Measurements from ENCODE around the gene GRIA1. TPM values are rescaled to one million over a fixed set of nuclear protein-coding genes. Genes with fewer than 3 reads are reported as not detected.
"Not testable (repeated sequence)": the region's sequence is repeated elsewhere in the genome, so short reads cannot be mapped to it uniquely, and the experiment has no call there.

GRIA1 gene
- polyA plus RNA-seq, 4 donors: 0.03 to 0.04 TPM; not detected in 2

- not testable (repeated sequence) for H3K36me3 ChIP-seq (ENCODE audit: control insufficient read depth in 3 of 3, insufficient read depth in 2 of 3, low read depth in 1 of 3, low read length in 3 of 3); H3K4me1 ChIP-seq (ENCODE audit: control insufficient read depth in 3 of 3, insufficient read depth in 2 of 3, low read depth in 1 of 3, low read length in 2 of 3); H3K9me3 ChIP-seq (ENCODE audit: control insufficient read depth in 2 of 2, insufficient read depth in 1 of 2, low read depth in 1 of 2, low read length in 1 of 2); DNase-seq; FAIRE-seq; H3K4me3 ChIP-seq (ENCODE audit: low read depth in 1 of 3, low read length in 3 of 3); H3K27ac ChIP-seq (ENCODE audit: low read depth in 1 of 3, low read length in 2 of 3); H3K27me3 ChIP-seq (ENCODE audit: control insufficient read depth in 3 of 3, insufficient read depth in 3 of 3, low read length in 3 of 3)
- 70 to 81% (median 79%) methylated on average over 6 of the region's 6 CpGs for WGBS, 3 donors
Measured at GRCh38 chr5:153849303-153850113, 359.0 kb downstream of the GRIA1 start.

- Histone ChIP-seq H3K4me3 (ENCODE audit: low read depth in 1 of 3, low read length in 3 of 3) (no peak overlapping the region), H3K27ac (ENCODE audit: low read depth in 1 of 3, low read length in 2 of 3) (no peak overlapping the region), H3K36me3 (ENCODE audit: control insufficient read depth in 3 of 3, insufficient read depth in 2 of 3, low read depth in 1 of 3, low read length in 3 of 3) (no peaks in the 10 kb centered on the region), H3K27me3 (ENCODE audit: control insufficient read depth in 3 of 3, insufficient read depth in 3 of 3, low read length in 3 of 3) (no peaks in the 10 kb centered on the region), H3K9me3 (ENCODE audit: control insufficient read depth in 2 of 2, insufficient read depth in 1 of 2, low read depth in 1 of 2, low read length in 1 of 2) (no peaks in the 10 kb centered on the region), H3K4me1 (ENCODE audit: control insufficient read depth in 3 of 3, insufficient read depth in 2 of 3, low read depth in 1 of 3, low read length in 2 of 3) (no peaks in the 10 kb centered on the region)
- FAIRE-seq (no peak), DNase-seq (no peak)
- 55 to 69% (median 66%) methylated on average over 4 of the region's 4 CpGs for WGBS, 3 donors
Measured at GRCh38 chr5:153860195-153860886, 369.9 kb downstream of the GRIA1 start.

- not testable (repeated sequence) for H3K36me3 ChIP-seq (ENCODE audit: control insufficient read depth in 3 of 3, insufficient read depth in 2 of 3, low read depth in 1 of 3, low read length in 3 of 3); H3K9me3 ChIP-seq (ENCODE audit: control insufficient read depth in 2 of 2, insufficient read depth in 1 of 2, low read depth in 1 of 2, low read length in 1 of 2); H3K4me1 ChIP-seq (ENCODE audit: control insufficient read depth in 3 of 3, insufficient read depth in 2 of 3, low read depth in 1 of 3, low read length in 2 of 3); DNase-seq; H3K27me3 ChIP-seq (ENCODE audit: control insufficient read depth in 3 of 3, insufficient read depth in 3 of 3, low read length in 3 of 3); H3K27ac ChIP-seq (ENCODE audit: low read depth in 1 of 3, low read length in 2 of 3); H3K4me3 ChIP-seq (ENCODE audit: low read depth in 1 of 3, low read length in 3 of 3); FAIRE-seq
- 44 to 67% (median 53%) methylated on average over 5 of the region's 5 CpGs for WGBS, 3 donors
Measured at GRCh38 chr5:153862906-153863305, 372.4 kb downstream of the GRIA1 start.

Measured in small intestine (tissue), 7 donors.